Stimulated activated CD8-positive, alpha-beta memory T cell treated with anti-CD3 and anti-CD28 coated beads, Interleukin-4, amount 100 ng/mL, for 4 hours (primary cell): Measurements from ENCODE around the gene BBS10.
"Not testable (repeated sequence)": the region's sequence is repeated elsewhere in the genome, so short reads cannot be mapped to it uniquely, and the experiment has no call there.

ENCODE experiments used
- DNase-seq, 2 donors: peaks; one replicate each; pipeline ENCODE4 v3.0.0-alpha.2; 2020; ENCODE audit warnings: low read depth in 2 of 2, low spot score in 1 of 2

Gene BBS10

DNA sequence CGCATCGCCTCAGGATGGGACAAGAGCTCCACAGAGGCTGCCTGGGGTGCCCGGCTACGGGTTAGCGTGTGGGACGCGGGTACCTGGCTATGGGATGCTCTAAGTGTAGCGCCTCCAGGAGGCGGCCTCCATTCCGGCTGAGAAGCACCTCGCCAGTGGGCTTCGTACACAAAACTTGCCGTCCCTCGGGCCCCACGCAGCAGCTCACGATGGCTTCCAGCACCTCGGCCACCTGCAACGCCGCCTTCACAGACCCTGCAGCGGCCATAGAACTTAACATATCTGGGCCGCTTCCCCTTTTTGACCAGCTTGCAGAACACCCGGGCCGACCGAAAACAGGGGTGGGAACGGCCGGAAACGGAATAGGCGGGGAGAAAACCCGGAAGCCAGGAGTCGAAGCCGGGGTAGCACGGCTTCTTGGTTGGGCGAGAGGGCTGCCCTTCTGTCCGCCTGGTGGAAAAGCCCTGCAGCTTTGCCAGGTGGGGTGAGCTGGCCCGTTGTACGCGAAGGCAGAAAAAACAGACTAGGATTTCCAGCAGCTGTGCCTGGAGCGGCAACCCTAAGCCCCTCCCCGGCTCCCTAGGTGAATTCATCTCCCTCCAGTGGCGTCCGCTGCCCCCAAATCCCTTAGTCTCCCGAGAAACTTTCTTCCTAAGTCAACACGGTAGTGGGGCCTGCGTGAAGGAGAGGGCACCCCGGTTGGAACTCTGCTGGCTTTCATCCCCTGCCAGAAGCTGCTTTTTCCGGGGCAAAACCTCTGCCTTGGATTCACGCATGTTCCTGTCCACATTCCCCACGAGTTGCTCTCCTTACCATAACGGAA lies at the start of gene BBS10:
Gene BBS10 (minus strand): TSS at position 337 of the 823 bp plus-strand sequence. CDS start 57 bp downstream, at position 280.
- peak; percentile 67 to 72 for DNase-seq

DNA sequence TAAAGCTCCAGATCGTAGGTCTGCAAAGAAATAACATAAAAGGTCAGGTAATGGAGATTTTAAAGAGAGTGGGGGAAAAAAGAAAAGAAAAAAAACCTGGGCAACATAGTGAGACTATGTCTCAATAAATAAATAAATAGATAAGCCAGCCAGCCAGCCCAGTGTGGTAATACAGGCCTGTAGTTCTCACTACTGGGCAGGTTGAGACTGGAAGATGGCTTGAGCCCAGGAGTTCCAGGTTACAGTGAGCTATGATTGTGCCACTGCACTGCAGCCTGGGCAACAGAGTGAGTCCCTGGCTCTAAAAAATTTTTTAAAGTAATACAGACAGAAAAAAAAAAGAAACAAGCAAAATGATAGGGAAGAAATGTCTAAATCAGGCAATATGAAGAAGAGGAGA lies 43.2 kb upstream of the BBS10 start:
- DNase-seq: no peak

DNA sequence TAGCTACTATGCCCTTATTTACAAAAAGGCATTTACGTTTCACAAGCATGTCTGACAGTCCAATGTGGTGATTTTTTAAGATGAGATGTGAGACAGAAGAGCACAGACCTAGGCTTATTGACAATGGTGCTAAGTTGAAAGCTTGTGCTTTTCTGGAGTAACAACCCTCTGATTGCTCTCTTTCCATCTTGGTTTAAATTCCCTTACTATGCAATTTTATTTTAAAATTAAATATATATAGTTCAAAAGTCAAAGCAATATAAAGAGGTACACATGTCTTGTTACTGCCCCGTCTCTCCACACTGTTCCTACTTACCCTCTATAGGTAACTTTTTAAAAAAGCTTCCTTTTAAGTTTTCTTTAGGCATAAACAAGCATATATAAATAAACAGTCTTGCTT lies 39.4 kb upstream of the BBS10 start:
- DNase-seq: no peak

DNA sequence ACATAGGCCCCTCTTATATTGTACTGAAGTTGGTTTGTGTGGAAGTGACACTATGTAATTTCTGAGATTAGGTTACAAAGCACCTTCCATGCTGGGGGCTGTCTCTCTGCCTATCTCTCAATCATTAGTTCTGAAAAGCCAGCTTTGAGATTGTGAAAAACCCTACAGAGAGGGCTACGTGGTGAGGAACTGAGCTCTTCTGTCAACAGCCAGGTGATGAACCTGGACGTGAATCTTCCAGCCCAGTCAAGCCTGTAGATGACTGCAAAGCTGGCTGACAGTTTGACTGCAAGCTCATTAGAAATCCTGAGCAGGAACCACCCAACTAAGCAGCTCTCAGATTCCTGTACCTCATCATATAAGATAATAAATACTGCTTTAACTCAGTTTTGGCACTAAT lies 36.3 kb upstream of the BBS10 start:
- DNase-seq: no peak

DNA sequence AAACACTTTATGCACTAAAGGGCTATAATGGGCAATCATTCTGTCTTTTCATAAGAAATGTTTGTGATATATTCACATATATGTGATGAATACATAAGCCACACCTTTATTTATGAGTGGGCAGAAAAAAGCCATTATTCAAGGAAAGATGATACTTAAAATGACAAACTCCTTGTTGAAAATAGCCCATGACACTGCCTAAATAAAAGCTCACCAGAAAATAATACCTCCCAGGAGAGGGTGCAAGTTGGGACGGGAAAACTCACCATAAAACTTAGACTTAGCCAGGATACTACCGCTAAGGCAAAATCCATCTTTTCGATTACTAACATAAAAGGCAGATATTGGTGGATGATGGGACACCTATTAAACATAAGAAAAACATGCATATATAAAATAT lies 35.8 kb upstream of the BBS10 start:
- no peak for DNase-seq

DNA sequence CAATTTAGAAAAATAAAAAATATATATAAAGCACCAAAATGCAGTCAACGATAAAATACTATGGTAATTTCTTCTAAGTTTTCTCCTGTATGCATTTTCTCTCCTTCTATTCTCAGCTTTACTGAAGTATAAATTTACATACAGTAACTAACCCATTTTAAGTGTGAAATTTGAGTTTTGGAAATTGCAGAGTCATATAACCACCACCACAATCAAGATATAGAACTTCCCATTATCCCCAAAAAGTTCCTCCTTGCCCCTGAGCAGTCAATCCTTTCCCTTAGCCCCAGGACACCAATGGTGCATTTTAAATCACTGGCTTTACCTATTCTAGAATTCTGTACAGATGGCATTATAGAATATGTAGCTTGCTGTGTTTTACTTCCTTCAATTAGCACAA lies 31.0 kb upstream of the BBS10 start:
- DNase-seq: no peak

DNA sequence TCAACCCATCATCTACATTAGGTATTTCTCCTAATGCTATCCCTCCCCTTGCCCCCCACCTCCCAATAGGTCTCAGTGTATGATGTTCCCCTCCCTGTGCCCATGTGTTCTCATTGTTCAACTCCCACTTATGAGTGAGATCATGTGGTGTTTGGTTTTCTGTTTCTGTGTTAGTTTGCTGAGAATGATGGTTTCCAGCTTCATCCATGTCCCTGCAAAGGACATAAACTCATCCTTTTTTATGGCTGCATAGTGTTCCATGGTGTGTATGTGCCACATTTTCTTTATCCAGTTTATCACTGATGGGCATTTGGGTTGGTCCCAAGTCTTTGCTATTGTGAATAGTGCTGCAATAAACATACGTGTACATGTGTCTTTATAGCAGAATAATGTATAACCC lies 28.7 kb upstream of the BBS10 start:
- DNase-seq: not testable (repeated sequence)

DNA sequence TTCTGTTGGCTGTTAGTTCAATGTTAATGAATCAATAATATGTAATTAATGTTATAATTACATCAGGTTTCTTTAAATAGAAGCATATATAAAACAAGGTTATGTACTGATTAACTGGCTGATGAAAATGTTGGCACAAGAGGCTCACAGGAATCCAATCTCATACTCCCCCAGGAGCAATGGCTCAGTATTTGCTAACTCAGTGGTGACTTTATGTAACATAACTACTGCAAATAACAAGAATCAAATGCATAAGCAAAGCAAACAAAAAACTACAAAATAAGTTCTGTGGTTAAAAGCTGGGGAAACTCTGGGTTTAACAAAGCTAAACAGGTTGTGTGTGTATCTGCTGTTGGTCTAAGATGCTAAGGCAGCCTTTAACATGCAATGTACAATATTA lies 27.7 kb upstream of the BBS10 start:
- no peak for DNase-seq

DNA sequence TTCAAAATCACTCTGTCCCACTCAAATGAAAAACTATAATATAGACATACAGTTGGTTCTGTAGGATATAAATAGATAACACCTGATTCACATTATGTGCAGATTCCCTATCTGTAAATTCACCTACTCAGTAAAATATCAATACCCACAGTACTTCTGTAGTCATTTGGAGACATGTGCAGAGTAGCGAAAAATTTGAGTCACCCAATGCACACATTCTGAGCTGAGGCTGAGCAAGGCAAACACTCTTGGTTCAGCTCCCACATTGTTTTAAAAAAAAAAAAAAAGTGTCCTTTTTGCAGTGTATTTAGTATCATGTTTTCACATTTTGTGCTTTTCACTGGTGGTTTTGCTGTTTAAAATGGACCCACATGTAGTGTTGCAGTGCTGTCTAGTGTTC lies 27.3 kb upstream of the BBS10 start:
- no peak for DNase-seq

DNA sequence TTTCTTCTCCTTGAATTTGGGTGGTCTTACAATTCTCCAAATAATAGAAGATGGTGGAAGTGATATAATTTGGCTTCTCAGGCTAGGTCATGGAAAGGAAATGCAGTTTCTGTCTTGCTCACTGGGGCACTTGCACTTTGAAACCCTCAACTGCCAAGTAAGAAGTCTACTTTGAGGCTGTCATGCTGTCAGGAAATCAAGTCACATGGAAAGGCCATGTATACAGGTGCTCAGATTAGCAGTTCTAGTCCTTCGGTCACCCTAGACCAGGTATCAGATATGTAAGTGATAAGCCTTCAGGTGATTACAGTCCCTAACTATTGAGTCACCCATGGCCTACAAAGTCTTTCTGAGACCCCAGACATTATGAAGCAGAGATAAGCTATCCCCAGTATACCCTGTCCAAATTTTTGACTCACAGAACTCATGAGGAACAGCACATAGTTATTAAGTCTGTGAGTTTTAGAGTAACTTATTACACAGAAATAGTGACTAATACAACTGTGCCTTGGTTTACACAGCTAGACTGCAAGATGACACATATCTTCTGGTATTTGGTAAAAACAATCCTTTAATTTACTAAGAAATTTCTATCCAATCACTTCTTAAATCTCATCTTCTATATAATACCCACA lies 26.3 kb upstream of the BBS10 start:
- no peak for DNase-seq

DNA sequence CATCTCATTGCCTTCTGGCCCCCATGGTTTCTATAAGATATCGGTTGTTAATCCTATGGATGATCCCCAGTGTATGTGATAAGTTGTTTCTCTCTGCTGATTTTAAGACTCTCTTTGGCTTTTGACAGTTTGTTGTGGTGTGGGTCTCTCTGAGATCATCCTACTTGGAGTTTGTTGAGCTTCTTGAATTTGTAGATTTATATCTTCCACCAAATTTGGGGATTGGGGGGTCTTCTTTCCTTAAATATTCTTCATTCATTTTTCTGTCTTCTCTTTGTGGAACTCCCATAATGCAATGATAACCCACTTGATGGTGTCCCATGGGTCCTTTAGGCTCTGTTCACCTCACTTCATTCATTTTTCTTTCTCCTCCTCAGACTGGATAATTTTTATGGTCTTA lies 20.0 kb upstream of the BBS10 start:
- DNase-seq: no peak

DNA sequence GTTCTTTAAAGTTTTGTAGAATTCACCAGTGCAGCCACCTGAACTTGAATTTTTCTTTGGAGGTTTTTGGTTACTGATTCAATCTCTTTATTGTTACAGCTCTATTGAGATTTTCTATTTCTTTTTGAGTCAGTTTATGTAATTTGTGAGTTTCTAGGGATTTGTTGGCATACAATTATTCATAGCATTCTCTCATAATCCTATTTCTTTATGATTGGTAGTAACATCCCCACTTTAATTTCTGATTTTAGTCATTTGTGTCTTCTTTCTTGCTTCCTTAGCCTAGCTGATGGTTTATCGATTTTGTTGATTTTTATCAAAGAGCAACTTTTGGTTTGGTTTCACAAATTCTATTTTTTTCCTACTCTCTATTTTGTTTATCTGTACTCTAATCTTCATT lies 17.9 kb upstream of the BBS10 start:
- no peak for DNase-seq

DNA sequence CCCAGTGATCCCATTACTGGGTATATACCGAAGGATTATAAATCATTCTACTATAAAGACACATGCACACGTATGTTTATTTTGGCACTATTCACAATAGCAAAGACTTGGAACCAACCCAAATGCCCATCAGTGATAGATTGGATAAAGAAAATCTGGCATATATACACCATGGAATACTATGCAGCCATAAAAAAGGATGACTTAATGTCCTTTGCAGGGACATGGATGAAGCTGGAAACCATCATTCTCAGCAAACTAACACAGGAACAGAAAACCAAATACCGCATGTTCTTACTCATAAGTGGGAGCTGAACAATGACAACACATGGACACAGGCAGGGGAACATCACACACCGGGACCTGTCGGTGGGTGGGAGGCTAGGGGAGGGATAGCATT lies 15.9 kb upstream of the BBS10 start:
- not testable (repeated sequence) for DNase-seq

DNA sequence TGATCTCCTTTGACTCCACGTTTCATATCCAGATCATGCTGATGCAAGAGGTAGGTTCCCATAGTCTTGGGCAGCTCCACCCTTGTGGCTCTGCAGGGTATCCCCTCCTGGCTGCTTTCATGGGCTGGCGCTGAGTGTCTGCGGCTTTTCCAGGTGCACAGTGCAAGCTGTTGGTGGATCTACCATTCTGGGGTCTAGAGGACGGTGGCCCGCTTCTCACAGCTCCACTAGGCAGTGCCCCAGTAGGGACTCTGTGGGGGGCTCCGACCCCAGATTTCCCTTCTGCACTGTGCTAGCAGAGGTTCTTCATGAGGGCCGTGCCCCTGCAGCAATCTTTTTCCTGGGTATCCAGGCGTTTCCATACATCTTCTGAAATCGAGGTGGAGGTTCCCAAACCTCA lies 12.1 kb upstream of the BBS10 start:
- DNase-seq: no peak

DNA sequence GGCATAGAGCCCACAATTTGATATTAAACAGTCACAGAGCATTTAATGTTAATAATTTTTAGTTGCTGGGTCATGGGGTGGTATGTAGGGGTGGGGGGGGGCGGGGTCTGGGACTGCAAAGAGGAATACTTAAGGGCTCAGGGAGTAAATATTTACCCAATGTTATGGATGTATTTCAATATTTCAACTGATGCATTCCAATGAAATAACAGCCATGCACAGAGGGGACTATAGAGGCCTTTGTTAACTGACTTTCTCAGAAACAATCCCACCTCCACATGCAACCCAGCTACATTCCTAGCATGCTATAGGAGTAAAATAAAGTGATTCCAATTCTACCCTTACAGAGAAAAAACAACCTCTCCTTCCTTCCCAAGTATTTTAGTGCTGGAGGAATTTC lies 7.9 kb upstream of the BBS10 start:
- no peak for DNase-seq

DNA sequence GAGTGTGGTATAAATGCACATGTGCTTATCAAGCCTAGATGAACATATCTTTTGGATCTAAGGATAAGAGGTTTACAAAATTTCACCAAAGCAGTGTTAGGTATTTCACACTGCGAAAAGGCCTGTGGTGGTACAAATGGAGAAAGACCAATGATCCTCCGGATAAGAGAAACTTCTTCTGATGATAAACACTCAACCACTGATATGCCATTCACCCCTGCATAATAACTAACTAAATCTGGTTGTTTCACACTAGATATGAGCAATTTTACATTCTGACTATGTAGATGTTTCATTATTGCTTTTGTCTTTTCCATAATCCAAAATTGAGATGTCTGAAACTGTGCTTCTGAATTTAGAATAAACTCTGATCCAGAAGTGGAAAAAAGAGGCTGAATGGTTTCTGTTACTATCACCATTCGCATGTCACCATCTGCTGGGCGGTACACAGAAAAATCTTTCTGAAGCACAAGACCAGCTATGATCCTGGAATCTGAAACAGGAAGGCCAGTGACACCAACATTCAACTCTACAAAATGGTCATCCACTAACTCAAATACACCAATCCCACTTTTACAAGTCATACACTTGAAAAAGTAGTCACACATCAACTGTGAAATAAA lies 1.3 kb downstream of the BBS10 start:
- DNase-seq: no peak

DNA sequence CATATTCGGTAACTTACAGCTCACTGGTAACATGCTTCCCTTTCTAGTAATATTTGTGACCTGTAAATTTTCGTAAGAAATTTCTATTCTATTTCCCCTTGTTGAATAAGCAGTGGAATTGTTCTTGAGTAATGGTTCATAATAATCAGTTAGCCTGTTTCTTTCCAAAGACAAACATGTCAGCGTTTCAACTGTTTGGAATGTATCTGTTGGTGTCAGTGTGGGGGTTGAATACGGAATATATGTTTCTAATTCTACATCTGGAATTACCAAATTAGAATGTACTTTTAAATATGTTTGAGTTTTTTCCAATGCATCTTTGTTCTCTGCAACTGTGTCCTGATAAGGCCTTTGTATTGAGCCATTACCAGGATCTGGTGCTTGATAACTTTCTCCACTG lies 2.0 kb downstream of the BBS10 start:
- DNase-seq: no peak

DNA sequence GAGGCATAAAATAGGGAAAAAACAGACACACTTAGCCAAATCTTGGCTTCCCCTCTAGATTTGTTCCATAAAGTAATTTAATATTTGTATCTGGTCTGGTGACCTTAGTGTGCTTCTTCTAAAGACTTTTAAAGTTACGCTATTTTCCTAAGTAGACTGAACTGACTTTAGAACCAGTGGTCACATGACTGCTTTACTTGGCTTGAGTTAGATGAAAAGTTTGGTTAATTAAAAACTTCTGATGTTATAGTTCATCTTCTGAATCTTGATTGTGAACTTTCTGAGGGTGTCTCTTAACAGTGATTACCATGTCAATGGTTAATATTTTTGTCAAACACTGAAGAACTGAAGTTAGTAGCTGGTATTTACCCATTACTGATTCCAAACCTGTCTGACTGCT lies 2.6 kb downstream of the BBS10 start:
- no peak for DNase-seq

DNA sequence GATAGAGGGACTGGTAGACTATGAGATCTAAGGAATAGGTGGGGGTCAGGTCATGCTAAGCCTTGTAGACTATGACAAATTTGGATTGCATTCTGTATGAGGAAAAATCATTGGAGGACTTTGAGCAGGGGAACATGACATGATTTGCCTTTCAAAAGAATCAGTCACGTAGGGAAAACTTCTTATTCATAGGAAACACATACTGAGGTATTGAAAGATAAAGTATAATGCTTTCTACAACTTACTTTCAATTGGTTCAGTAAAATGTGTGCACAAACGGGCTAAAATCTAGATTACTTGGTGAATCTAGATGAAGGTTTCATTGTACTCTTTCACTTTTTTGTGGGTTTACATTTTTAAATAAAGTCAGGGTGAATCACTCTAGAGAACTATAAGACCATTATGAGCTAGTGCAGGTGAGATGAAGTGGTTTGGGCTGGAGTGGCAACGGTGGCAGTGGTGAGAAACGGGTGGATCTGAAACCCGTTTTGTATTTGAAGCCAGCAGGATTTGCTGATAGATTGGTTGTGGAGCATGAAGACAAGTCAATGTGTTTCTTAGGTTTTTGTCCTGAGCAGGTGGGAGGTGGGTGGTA lies 6.7 kb downstream of the BBS10 start:
- no peak for DNase-seq

DNA sequence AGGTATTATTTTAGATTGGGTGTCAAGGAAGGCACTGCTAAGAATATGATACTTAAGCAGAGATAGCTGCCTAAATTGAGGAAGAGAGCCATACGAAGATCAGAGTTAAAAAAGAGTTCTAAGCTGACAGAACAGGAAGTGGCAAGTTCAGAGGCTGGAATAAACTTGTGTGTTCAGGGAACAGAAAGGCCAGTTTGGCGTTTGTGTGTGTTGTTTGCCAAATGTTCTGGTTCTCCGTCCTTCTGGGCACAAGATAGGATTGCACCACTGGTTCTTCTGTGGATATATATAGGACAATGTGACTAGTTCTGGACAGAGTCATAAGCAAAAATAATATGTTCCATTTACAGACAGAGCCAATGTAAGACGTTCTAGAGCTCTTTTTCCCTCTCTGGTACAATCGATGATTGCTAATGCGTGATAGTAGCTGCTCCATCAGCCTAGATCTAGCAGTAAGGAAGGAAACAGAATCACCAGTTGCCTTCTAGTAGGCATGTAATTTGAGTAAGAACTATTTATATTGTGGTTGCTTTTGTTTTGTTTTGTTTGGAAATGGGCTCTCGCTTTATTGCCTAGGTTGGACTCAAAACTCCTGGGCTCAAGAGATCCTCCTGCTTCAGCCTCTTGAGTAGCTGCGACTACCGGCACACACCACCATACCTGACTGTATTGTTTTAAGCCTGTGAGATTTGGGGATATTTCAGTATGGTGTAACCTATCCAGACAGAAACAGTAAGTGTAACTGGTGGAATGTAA lies 7.4 kb downstream of the BBS10 start:
- DNase-seq: no peak

DNA sequence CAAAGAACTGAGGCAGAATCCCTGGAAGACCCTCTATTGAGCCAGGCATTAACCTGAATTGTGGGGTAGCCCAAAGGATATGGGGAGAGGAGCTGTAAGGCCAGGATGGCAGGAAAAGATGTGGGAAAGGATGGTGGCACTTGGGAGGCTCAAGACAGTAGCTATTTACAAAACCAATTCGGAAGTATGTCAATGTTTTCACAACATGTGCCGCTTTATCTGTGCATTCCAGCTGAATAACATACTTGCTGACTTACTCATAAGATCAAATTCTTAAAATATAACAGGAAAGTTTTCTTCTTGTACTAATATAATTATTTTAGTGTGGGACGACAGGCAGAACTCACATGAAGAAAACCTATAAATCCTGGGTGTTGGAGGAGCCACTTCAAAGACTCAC lies 10.6 kb downstream of the BBS10 start:
- no peak for DNase-seq
